GM21367 (cell line): Measurements from ENCODE around the gene RNF208.
A peak's percentile ranks its signal among the peaks of the same experiment; 100 is the strongest.

Source experiments
- ATAC-seq: cut with Tn5 transposase; IDR thresholded peaks from one replicate; pipeline ENCODE4 v1.9.1; 2021; ENCODE audit not compliant: unreplicated experiment

Gene RNF208

DNA sequence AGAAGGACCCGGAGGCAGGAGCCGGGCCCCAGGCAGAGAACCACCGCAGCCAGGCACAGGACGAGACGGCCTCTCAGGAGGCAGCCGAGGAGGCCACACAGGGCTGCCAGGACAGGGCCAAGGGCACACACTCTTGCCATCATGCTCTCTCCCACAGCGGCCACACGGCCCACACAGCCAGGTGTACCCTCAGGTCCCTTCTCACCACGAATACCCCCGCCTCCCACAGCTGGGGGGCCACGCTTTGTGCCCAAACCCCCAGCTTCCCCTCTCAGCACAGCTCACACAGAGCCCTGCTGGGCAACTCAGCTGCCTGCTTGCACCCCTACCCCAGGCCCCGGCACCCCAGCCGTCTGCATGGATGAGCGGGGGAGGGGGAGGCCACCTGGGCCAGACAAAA lies 28.3 kb downstream of the RNF208 start:
- no peak for ATAC-seq

DNA sequence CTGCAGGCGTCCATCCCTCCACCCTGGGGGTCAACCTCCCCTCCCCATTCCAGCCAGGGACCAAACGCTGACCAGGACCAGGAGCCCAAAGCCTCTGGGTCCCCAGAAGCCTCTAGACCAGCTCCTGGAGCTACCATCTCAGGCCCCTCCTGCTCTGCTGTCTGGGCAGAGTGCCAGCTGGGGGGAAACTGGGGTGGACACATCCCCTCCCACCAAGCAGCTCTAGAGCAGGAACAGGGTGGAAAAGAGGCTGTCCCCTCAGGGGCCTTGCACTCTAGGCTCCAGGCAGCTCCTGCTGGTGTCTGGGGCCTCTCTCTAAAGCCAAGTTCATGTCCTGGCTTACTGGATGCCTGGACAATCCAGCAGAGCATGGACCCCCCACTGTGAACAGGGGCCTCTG lies 29.2 kb downstream of the RNF208 start:
- no peak for ATAC-seq

DNA sequence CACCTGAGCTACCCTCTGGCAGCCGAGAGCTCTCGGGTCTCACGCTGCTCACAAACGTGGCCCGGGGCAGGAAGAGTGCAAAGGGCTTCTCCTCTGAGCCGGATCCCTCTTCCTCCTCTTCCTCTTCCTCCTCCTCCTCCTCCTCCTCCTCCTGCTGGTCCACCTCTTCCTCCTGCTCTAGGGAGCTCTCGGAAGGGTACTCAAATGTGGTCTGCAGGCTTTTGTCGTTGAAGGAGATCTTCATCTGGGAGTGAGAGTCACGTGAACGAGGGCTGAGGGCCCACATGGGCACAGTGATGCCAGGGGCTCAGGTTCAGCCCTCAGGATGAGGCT lies 29.6 kb downstream of the RNF208 start:
- no peak for ATAC-seq

- no peak for ATAC-seq
Measured at GRCh38 chr9:137191691-137192447, 30.2 kb downstream of the RNF208 start.

- ATAC-seq = no peak
Measured at GRCh38 chr9:137191245-137191644, 30.8 kb downstream of the RNF208 start.

- no peak for ATAC-seq
Measured at GRCh38 chr9:137190315-137190856, 31.7 kb downstream of the RNF208 start.

DNA sequence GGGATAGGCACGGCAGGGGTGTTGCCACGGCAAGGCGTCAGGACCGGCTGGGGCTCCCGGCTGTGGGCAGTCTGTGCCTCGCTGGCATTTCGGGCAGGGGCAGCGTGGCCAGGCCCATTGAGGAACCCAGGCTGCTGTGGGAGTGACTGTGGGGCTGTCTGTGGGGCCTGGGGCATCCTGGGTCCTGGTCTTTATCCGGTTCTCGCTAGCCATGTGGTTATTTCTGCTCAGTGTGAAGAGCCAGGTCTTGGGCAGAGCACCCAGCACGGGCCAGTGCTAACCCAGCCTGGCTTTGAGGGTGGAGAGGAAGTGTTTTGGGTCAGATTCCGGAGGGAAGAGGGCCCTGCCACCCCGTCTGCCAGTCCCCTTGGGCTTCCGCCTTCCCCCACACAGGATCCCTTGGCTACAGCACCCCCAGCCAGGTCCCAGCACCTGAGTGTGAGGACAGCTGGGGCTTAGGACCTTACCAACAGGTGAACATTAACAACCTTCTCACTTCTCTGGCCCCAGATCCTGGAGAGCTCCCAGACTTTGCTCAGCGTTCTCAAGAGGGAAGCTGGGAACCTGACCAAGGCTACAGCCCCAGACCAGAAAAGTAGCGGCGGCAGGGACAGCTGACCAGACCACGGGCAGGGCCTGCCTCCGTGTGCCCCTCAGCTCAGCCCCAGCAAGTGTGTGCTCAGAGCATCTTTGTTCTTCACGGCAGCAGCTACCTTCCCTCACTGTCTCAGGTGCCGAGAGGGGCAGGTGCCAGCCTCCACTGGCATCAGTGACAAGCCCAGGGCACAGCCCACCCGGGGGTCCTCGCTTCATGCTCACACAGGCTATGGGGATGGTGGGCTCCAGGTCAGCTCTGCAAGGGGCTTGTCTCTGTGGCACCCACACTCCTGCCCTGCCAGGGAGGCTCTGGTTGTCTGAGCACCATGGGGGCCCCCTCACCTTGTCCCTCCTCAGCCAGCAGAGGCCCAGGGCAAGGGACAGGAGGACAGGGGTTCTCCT lies 32.4 kb downstream of the RNF208 start:
- no peak for ATAC-seq

- ATAC-seq = peak; percentile 55
Measured at GRCh38 chr9:137188490-137189296, 33.3 kb downstream of the RNF208 start, which contains the start of the genes ANAPC2 and SSNA1. Gene ANAPC2 (minus strand): TSS chr9:137188560. CDS start chr9:137188532, 28 bp downstream. Gene SSNA1 (plus strand): TSS chr9:137188676. CDS start chr9:137188727, 51 bp downstream.

- no peak for ATAC-seq
Measured at GRCh38 chr9:137188086-137188489, 34.0 kb downstream of the RNF208 start.

GRCh38 chr9:137187386-137187785 lies 34.7 kb downstream of the RNF208 start:
- no peak for ATAC-seq

DNA sequence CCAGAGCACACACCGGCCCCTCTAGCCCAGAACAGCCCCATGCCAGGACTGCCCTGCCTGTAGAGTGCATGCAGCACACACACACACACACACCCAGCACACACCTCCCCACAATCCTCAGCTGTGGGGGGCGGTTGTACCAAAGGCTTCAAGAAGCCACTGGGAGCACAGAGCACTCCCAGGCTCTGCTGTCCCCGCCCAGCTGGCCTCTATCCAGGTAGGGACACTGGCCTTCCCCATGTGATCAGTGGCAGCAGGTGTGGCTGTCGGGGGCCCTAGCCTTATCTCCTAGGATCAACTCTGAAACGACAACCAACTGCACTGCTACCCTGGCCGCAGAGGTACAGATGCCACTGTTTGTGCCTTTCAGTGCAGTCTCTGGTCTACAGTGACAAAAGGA lies 35.7 kb downstream of the RNF208 start:
- ATAC-seq = no peak

- ATAC-seq = no peak
Measured at GRCh38 chr9:137185921-137186320, 36.1 kb downstream of the RNF208 start.

DNA sequence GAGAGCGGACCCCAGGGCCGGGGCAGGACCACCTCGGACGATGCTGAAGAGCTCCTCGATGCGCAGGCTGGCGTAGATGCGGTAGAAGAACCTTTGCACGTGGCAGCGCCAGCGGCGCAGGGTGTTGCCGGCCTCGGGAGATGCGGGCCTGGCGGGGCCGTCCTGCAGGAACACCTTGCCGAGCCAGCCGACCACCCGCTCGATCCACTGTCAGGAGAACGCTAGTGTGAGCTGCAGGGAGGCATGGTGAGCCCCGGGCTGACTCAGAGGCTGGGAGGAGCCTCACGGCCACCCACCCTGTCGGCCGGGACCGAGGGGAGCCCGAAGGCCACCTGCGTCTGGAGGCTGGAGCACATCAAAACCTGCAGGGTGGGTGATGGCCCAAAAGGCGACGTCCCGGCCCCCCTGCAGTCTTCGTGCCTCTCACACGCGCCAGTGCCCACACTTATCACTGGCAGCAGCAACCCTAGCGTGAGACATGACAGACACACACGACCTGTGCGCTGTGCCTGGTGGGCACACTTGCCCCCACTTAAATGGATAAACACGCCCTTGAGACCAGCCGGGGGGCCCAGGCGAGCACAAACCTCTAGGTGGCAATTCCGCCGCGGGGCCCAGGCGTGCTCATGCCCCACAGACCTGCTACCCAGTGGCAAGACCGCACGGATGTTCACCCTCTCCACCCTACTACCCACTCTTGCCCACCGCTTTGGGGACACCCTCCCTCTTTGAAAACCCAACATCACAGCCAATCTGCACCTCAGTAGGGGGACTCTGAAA lies 37.0 kb downstream of the RNF208 start:
- no peak for ATAC-seq

DNA sequence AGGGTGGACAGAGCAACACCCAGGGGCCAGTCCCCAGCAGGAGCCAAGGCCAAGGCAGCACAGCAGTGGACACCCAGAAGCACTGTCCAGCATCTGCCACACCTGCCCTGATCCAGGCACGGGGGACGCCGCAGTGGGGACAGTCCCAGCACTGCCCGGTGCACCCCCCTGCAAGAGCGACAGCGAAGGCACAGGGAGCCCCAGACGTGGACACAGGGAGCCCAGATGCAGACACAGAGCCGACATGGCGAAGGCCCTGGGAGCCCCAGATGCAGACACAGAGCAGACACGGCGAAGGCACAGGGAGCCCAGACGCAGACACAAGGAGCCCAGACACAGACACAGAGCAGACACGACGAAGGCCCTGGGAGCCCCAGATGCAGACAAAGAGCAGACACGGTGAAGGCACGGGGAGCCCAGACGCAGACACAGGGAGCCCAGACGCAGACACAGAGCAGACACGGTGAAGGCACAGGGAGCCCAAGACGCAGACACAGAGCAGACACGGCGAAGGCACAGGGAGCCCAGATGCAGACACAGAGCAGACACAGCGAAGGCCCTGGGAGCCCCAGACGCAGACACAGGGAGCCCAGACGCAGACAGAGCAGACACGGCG lies 38.0 kb downstream of the RNF208 start:
- no peak for ATAC-seq

GRCh38 chr9:137182836-137183235 lies 39.2 kb downstream of the RNF208 start:
- no peak for ATAC-seq

DNA sequence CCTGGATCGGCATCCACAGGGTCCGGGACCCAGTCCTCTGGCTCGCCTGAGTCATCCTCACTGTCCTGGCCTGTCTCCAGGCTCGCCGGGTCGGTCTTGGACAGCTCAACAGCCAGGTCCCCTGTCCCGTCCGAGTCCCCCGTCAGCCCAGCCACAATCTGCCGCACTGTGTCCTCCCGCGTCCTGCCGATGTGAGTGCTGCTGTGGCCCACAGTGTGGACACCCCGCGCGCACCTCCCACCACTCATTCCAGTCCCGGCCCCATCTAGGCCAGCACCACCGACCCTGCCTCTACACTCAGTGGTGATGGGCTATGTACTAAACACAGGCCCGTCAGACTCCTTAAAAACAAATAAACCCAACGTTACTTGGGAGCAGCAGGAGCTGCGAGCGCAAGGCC lies 40.4 kb downstream of the RNF208 start:
- no peak for ATAC-seq

GRCh38 chr9:137180491-137180890 lies 41.5 kb downstream of the RNF208 start:
- no peak for ATAC-seq

DNA sequence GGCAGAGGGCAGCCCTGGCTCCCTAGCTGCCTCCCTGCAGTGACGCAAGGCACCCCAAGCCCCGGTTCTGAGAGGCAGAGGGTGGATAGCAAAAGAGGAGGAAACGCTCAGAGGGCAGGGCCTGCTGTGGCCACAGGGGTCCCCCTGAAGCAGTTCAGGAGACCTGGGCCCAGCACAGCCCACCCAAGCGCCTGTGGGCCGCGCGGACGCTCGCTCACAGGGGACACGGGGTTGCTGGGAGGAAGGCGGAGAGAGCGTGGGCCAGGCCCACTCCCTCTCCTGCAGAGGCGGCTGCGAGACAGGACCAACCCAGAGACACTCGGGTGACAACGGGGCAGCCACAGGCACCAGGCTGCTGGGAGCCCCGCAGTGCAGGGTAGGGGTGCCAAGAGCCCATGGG lies 42.3 kb downstream of the RNF208 start:
- ATAC-seq = no peak

- ATAC-seq = no peak
Measured at GRCh38 chr9:137178939-137179630, 43.0 kb downstream of the RNF208 start.
